Stimulated activated CD4-positive, alpha-beta T cell treated with anti-CD3 and anti-CD28 coated beads, Interleukin-1b, Interleukin-23, amount 100 ng/mL, for 1 hour (primary cell): ENCODE measurements around the gene WDR27.
"Not testable (repeated sequence)": the region's sequence is repeated elsewhere in the genome, so short reads cannot be mapped to it uniquely, and the experiment has no call there.

Experiments
- DNase-seq, 2 donors: peaks; one replicate each; pipeline ENCODE4 v3.0.0-alpha.2; 2020; ENCODE audit warnings: low read depth in 2 of 2

Gene WDR27

GRCh38 chr6:169479783-169480495 lies 221.9 kb downstream of the WDR27 start:
- no peak for DNase-seq

- DNase-seq, result no peak
These were observed 227.5 kb downstream of the WDR27 start for GRCh38 chr6:169474362-169474761.

GRCh38 chr6:169473663-169474062 lies 228.2 kb downstream of the WDR27 start:
- DNase-seq, result no peak

GRCh38 chr6:169472786-169473416 lies 228.9 kb downstream of the WDR27 start:
- DNase-seq, result no peak

GRCh38 chr6:169470790-169471189 lies 231.0 kb downstream of the WDR27 start:
- DNase-seq, result no peak

- no peak for DNase-seq
These were observed 232.8 kb downstream of the WDR27 start for GRCh38 chr6:169469028-169469427.

GRCh38 chr6:169467755-169468154 lies 234.1 kb downstream of the WDR27 start:
- not testable (repeated sequence) for DNase-seq

GRCh38 chr6:169466256-169466655 lies 235.6 kb downstream of the WDR27 start:
- DNase-seq, result not testable (repeated sequence)

GRCh38 chr6:169457762-169458161 lies 244.1 kb downstream of the WDR27 start:
- no peak for DNase-seq

- no peak for DNase-seq
These were observed 245.0 kb downstream of the WDR27 start for GRCh38 chr6:169456840-169457239.

GRCh38 chr6:169455470-169455869 lies 246.4 kb downstream of the WDR27 start:
- DNase-seq, result no peak

- DNase-seq, result no peak
These were observed 247.0 kb downstream of the WDR27 start for GRCh38 chr6:169454872-169455204.

- DNase-seq, result no peak
These were observed 247.5 kb downstream of the WDR27 start for GRCh38 chr6:169454204-169454871.

GRCh38 chr6:169452869-169453620 lies 248.8 kb downstream of the WDR27 start:
- DNase-seq, result no peak

- no peak for DNase-seq
These were observed 249.5 kb downstream of the WDR27 start for GRCh38 chr6:169452117-169452868.

- no peak for DNase-seq
These were observed 250.6 kb downstream of the WDR27 start for GRCh38 chr6:169451065-169451838.

- DNase-seq, result no peak
These were observed 251.7 kb downstream of the WDR27 start for GRCh38 chr6:169450097-169450496.

GRCh38 chr6:169449221-169449620 lies 252.6 kb downstream of the WDR27 start:
- DNase-seq, result no peak

GRCh38 chr6:169445661-169446581 lies 255.9 kb downstream of the WDR27 start:
- no peak for DNase-seq

GRCh38 chr6:169445227-169445626 lies 256.6 kb downstream of the WDR27 start:
- no peak for DNase-seq
